ENCODE results near the gene AIF1. TPM values are rescaled to one million over a fixed set of nuclear protein-coding genes. Genes with fewer than 3 reads are reported as not detected.

AIF1 gene
- polyA plus RNA-seq, 1 experiment, result not detected

DNA sequence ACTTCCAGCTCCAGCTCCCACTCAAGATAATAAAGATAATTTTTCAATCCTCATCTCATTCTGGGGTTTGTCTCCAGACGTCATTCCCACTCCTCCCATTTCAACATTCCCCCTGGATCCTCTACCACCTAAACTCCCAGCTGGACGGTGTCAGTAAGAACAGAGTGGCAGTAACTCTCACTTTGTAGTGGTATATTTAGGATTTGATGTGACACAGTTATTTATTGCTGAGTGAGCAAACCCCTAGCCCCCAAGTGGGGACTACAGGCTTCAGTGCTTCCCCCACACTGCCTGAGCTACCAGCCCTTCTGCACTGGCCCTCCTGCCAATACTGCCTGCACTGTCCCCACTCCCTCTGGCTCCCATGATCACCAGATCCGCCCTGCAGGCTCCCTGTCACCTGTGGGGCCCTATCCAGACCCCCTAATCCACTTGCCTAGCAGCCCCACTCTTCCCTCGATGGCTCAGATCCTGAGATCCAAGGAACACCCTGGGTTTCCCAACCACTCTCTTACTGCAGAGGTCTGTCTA is 43.2 kb downstream of the AIF1 start:
- Histone ChIP-seq H3K27me3 (ENCODE audit: control insufficient read depth, insufficient read depth, low read length) (no peaks in the 10 kb centered on the region), H3K36me3 (ENCODE audit: control insufficient read depth, insufficient read depth, low read length) (peaks cover 8% of the 10 kb centered on the region), H3K4me3 (ENCODE audit: low read depth, low read length) (no peak overlapping the region)
- CTCF ChIA-PET, result no interaction called here
- DNase-seq (ENCODE audit: low read depth), result no peak
- TF ChIP-seq CTCF (IDR thresholded peaks at IDR 0.05; ENCODE audit: insufficient read depth, low read depth, low read length), result no peak
- POLR2A ChIA-PET, result interaction anchor here (0.7 kb wide), 1 partner anchor 239 kb away, joined by 10 read pairs; the partner anchor contains the start of gene EHMT2

- H3K4me3 ChIP-seq (ENCODE audit: low read depth, low read length), result peak overlapping the region; percentile 59
- no peak for TF ChIP-seq CTCF (IDR thresholded peaks at IDR 0.05; ENCODE audit: insufficient read depth, low read depth, low read length)
- H3K36me3 ChIP-seq (ENCODE audit: control insufficient read depth, insufficient read depth, low read length), result peaks cover 8% of the 10 kb centered on the region
- H3K27me3 ChIP-seq (ENCODE audit: control insufficient read depth, insufficient read depth, low read length), result no peaks in the 10 kb centered on the region
- DNase-seq (ENCODE audit: low read depth), result no peak
- POLR2A ChIA-PET, result interaction anchor here (0.7 kb wide), 1 partner anchor 238 kb away, joined by 10 read pairs; the partner anchor contains the start of gene EHMT2
- CTCF ChIA-PET, result no interaction called here
Measured at GRCh38 chr6:31658983-31659648, 44.1 kb downstream of the AIF1 start.

- Histone ChIP-seq H3K36me3 (ENCODE audit: control insufficient read depth, insufficient read depth, low read length) (peaks cover 8% of the 10 kb centered on the region), H3K27me3 (ENCODE audit: control insufficient read depth, insufficient read depth, low read length) (no peaks in the 10 kb centered on the region), H3K4me3 (ENCODE audit: low read depth, low read length) (peak overlapping the region; percentile 59)
- no peak for DNase-seq (ENCODE audit: low read depth)
- ChIA-PET CTCF (interaction anchor here (1.4 kb wide), 1 partner anchor 113 kb away, joined by 4 read pairs; the partner anchor contains the start of gene ATP6V1G2), POLR2A (interaction anchor here (0.5 to 0.7 kb wide), 2 partner anchors 23 to 147 kb away, joined by 3 read pairs; partner anchors contain the start of gene LSM2)
- TF ChIP-seq CTCF (IDR thresholded peaks at IDR 0.05; ENCODE audit: insufficient read depth, low read depth, low read length), result no peak
Measured at GRCh38 chr6:31659649-31660380, 44.8 kb downstream of the AIF1 start.

DNA sequence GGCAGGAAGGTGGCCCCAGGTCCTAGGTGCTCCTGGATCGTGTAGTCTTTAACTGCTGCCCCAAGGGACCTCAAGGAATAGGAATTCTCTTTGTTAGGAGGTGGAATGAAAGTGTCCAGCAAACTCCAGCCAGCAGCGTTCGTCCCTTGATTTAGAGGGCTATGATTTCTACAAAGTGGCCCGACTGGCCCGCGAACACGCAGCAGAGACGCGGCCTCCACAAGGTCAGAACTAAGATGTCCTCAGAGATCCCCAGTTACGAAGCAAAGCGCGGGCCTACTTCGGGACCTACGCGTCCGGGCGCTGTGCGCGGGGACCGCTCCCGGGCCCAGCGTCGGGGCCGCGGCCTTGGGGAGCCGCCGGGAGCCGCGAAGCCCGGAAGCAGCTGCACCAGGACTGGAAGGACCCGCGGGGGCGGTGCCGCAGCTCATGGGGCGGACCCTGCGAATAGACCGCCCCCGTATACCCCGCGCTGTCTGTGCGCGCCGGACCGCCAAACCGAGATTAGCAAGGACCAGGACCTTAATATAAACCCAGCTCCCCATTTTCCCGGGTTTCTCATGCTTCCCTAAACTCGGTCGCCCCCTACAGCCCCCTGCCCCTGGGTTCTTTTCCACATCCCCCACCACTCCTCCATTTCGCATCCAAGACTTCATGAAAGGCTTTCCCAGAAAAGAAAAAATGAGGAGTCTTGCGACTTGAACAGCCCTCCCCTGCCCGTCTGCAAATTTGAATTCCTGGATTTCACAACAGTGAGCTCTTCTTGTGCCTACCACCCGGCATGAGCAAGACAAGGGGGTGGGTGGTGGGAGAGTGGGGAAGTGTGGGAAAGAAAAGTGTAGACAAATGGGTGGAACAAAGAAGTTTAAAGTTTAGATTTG is 45.6 kb downstream of the AIF1 start, which contains the start of gene C6orf47:
Gene C6orf47 (minus strand): TSS at position 398 of the 881 bp plus-strand sequence. CDS start 831 bp downstream, outside the sequence.
- POLR2A ChIA-PET, result interaction anchor here (0.5 to 1.0 kb wide), 3 partner anchors 9 to 146 kb away, joined by 3 to 11 read pairs (median 3); partner anchors contain the start of gene LSM2

More for the DNA sequence above, 45.6 kb downstream of the AIF1 start, which contains the start of gene C6orf47:
- peaks cover 8% of the 10 kb centered on the region for H3K36me3 ChIP-seq (ENCODE audit: control insufficient read depth, insufficient read depth, low read length)
- DNase-seq (ENCODE audit: low read depth), result no peak
- no peaks in the 10 kb centered on the region for H3K27me3 ChIP-seq (ENCODE audit: control insufficient read depth, insufficient read depth, low read length)
- peak within 1 kb of the TSS; percentile 59 for H3K4me3 ChIP-seq (ENCODE audit: low read depth, low read length)
- TF ChIP-seq CTCF (IDR thresholded peaks at IDR 0.05; ENCODE audit: insufficient read depth, low read depth, low read length), result no peak
- CTCF ChIA-PET, result interaction anchor here (0.6 to 1.6 kb wide), 5 partner anchors 9 to 203 kb away, joined by 3 to 8 read pairs (median 4); partner anchors contain the start of genes ATP6V1G2 and BAG6
